IPS-NIHi7 (cell line): ENCODE measurements around the gene DAGLA.
A peak's percentile ranks its signal among the peaks of the same experiment; 100 is the strongest.
"Not testable (repeated sequence)": the region's sequence is repeated elsewhere in the genome, so short reads cannot be mapped to it uniquely, and the experiment has no call there.

Source experiments
- DNase-seq: peaks from one replicate; pipeline ENCODE4 v3.0.0; 2012; ENCODE audit warnings: mixed read lengths; ENCODE audit errors: extremely low spot score

Gene DAGLA

GRCh38 chr11:61679893-61680621, at the start of gene DAGLA:
TSS of gene DAGLA (plus strand) at chr11:61680391. CDS start at chr11:61720156, 39,765 bp downstream.
- DNase-seq, result peak; percentile 90

- DNase-seq, result no peak
These were observed 48.1 kb upstream of the DAGLA start for GRCh38 chr11:61632096-61632495.

GRCh38 chr11:61635304-61635703, 44.9 kb upstream of the DAGLA start:
- no peak for DNase-seq

- DNase-seq, result no peak
These were observed 44.4 kb upstream of the DAGLA start for GRCh38 chr11:61635787-61636186.

GRCh38 chr11:61636676-61637075, 43.5 kb upstream of the DAGLA start:
- no peak for DNase-seq

- DNase-seq, result no peak
These were observed 42.9 kb upstream of the DAGLA start for GRCh38 chr11:61637277-61637676.

- no peak for DNase-seq
These were observed 40.3 kb upstream of the DAGLA start for GRCh38 chr11:61639816-61640443.

- DNase-seq, result no peak
These were observed 38.0 kb upstream of the DAGLA start for GRCh38 chr11:61642162-61642561.

GRCh38 chr11:61645179-61645868, 34.9 kb upstream of the DAGLA start:
- no peak for DNase-seq

GRCh38 chr11:61647529-61647928, 32.7 kb upstream of the DAGLA start:
- DNase-seq, result no peak

GRCh38 chr11:61650781-61651571, 29.2 kb upstream of the DAGLA start:
- DNase-seq, result peak; percentile 81

GRCh38 chr11:61652135-61652534, 28.1 kb upstream of the DAGLA start:
- DNase-seq, result no peak

GRCh38 chr11:61654397-61654829, 25.8 kb upstream of the DAGLA start:
- DNase-seq, result no peak

- DNase-seq, result not testable (repeated sequence)
These were observed 24.7 kb upstream of the DAGLA start for GRCh38 chr11:61655266-61656159.

GRCh38 chr11:61656347-61657077, 23.7 kb upstream of the DAGLA start:
- no peak for DNase-seq

GRCh38 chr11:61657566-61658290, 22.5 kb upstream of the DAGLA start:
- DNase-seq, result no peak

- DNase-seq, result no peak
These were observed 20.6 kb upstream of the DAGLA start for GRCh38 chr11:61659413-61660196.

GRCh38 chr11:61660997-61661396, 19.2 kb upstream of the DAGLA start:
- not testable (repeated sequence) for DNase-seq
